ENCODE measurements around the gene PGAP1. TPM values are rescaled to one million over a fixed set of nuclear protein-coding genes. Genes with fewer than 3 reads are reported as not detected.
A peak's percentile ranks its signal among the peaks of the same experiment; 100 is the strongest.

Gene PGAP1
- total RNA-seq, 2 experiments from 2014 or later: 39.0 to 42.0 TPM

GRCh38 chr2:196809260-196809659, 117.2 kb downstream of the PGAP1 start, which contains the start of gene C2orf66:
C2orf66 (minus strand) TSS chr2:196809355; CDS start chr2:196809336, 19 bp downstream.
- CTCF ChIA-PET: interaction anchor here (1.0 to 1.6 kb wide), 3 partner anchors 11 to 13 kb away, joined by 3 to 4 read pairs (median 3); no protein-coding TSS in a partner anchor
- no peak for DNase-seq
- Mint-ChIP-seq H3K36me3 (ENCODE audit: low read depth) (no peaks in the 10 kb centered on the region), H3K9me3 (peaks cover 3% of the 10 kb centered on the region), H3K4me1 (peaks cover 2% of the 10 kb centered on the region), H3K27ac (no peak within 1 kb of the TSS), H3K27me3 (peaks cover 43% of the 10 kb centered on the region), H3K4me3 (no peak within 1 kb of the TSS)
- POLR2A ChIA-PET: no interaction called here

GRCh38 chr2:196808083-196808665, 118.3 kb downstream of the PGAP1 start:
- DNase-seq: no peak
- no peak overlapping the region for H3K27ac Mint-ChIP-seq
- H3K27me3 Mint-ChIP-seq: peaks cover 37% of the 10 kb centered on the region
- no peaks in the 10 kb centered on the region for H3K36me3 Mint-ChIP-seq (ENCODE audit: low read depth)
- CTCF ChIA-PET: interaction anchor here (0.8 to 1.2 kb wide), 2 partner anchors 9 to 11 kb away, joined by 3 read pairs; partner anchors contain the start of gene GTF3C3
- no peak overlapping the region for H3K4me3 Mint-ChIP-seq
- no peaks in the 10 kb centered on the region for H3K9me3 Mint-ChIP-seq
- H3K4me1 Mint-ChIP-seq: peaks cover 2% of the 10 kb centered on the region
- POLR2A ChIA-PET: interaction anchor here (0.6 kb wide), 1 partner anchor 11 kb away, joined by 3 read pairs; no protein-coding TSS in a partner anchor

GRCh38 chr2:196804381-196804780, 122.1 kb downstream of the PGAP1 start:
- CTCF ChIA-PET: no interaction called here
- Mint-ChIP-seq H3K36me3 (ENCODE audit: low read depth) (peaks cover 3% of the 10 kb centered on the region), H3K4me1 (peaks cover 12% of the 10 kb centered on the region), H3K27ac (no peak overlapping the region), H3K4me3 (no peak overlapping the region), H3K27me3 (peaks cover 12% of the 10 kb centered on the region), H3K9me3 (peaks cover 3% of the 10 kb centered on the region)
- no peak for DNase-seq
- POLR2A ChIA-PET: no interaction called here

- POLR2A ChIA-PET: no interaction called here
- Mint-ChIP-seq H3K9me3 (peaks cover 3% of the 10 kb centered on the region), H3K27ac (no peak overlapping the region)
These were observed 124.1 kb downstream of the PGAP1 start for GRCh38 chr2:196802401-196802800.

GRCh38 chr2:196801674-196802261, 124.7 kb downstream of the PGAP1 start:
- ChIA-PET CTCF (no interaction called here), POLR2A (no interaction called here)
- Mint-ChIP-seq H3K27ac (no peak overlapping the region), H3K36me3 (ENCODE audit: low read depth) (peaks cover 10% of the 10 kb centered on the region), H3K4me1 (peaks cover 28% of the 10 kb centered on the region), H3K27me3 (peaks cover 3% of the 10 kb centered on the region), H3K9me3 (peaks cover 3% of the 10 kb centered on the region), H3K4me3 (no peak overlapping the region)
- no peak for DNase-seq

More at GRCh38 chr2:196802401-196802800, 124.1 kb downstream of the PGAP1 start:
- Mint-ChIP-seq H3K27me3 (peaks cover 3% of the 10 kb centered on the region), H3K36me3 (ENCODE audit: low read depth) (peaks cover 6% of the 10 kb centered on the region), H3K4me1 (peaks cover 23% of the 10 kb centered on the region), H3K4me3 (no peak overlapping the region)
- DNase-seq: no peak
- CTCF ChIA-PET: no interaction called here

- Mint-ChIP-seq H3K36me3 (ENCODE audit: low read depth) (peaks cover 23% of the 10 kb centered on the region), H3K9me3 (peaks cover 3% of the 10 kb centered on the region), H3K4me3 (peak overlapping the region; percentile 96), H3K27ac (peak overlapping the region; percentile 97), H3K27me3 (no peaks in the 10 kb centered on the region), H3K4me1 (peaks cover 38% of the 10 kb centered on the region)
- ChIA-PET POLR2A (no interaction called here), CTCF (interaction anchor here (0.6 to 1.6 kb wide), 7 partner anchors 9 to 601 kb away, joined by 3 to 5 read pairs (median 3); no protein-coding TSS in a partner anchor)
- no peak for DNase-seq
These were observed 127.5 kb downstream of the PGAP1 start for GRCh38 chr2:196798980-196799379.

GRCh38 chr2:196792865-196793264, 133.6 kb downstream of the PGAP1 start:
- POLR2A ChIA-PET: no interaction called here
- Mint-ChIP-seq H3K27ac (peak overlapping the region; percentile 13), H3K9me3 (no peaks in the 10 kb centered on the region), H3K27me3 (no peaks in the 10 kb centered on the region), H3K36me3 (ENCODE audit: low read depth) (peaks cover 57% of the 10 kb centered on the region), H3K4me3 (no peak overlapping the region), H3K4me1 (peaks cover 22% of the 10 kb centered on the region)
- DNase-seq: no peak
- CTCF ChIA-PET: no interaction called here

- ChIA-PET POLR2A (no interaction called here), CTCF (interaction anchor here (0.7 kb wide), 1 partner anchor 17 kb away, joined by 3 read pairs; no protein-coding TSS in a partner anchor)
- no peak overlapping the region for H3K27ac Mint-ChIP-seq
- peaks cover 45% of the 10 kb centered on the region for H3K36me3 Mint-ChIP-seq (ENCODE audit: low read depth)
- no peaks in the 10 kb centered on the region for H3K27me3 Mint-ChIP-seq
- DNase-seq: no peak
- H3K9me3 Mint-ChIP-seq: no peaks in the 10 kb centered on the region
- no peak overlapping the region for H3K4me3 Mint-ChIP-seq
- peaks cover 10% of the 10 kb centered on the region for H3K4me1 Mint-ChIP-seq
These were observed 142.9 kb downstream of the PGAP1 start for GRCh38 chr2:196783431-196784094.

Other genes with a start within 250 kb of the PGAP1 start
- 10 to 100 TPM; 39.6 to 44.9 TPM for gene GTF3C3, start 127.0 kb downstream of the PGAP1 start, total RNA-seq
- under 1 TPM; 0.20 to 0.44 TPM for gene C2orf66, start 117.4 kb downstream of the PGAP1 start, total RNA-seq

All from activated CD4-positive, alpha-beta T cell treated with anti-CD3 and anti-CD28 coated beads, Interleukin-2, amount 10 ng/mL, durations not matched to agents 7 days and 5 days (primary cell).